ENCODE measurements around the gene GNB5. TPM values are rescaled to one million over a fixed set of nuclear protein-coding genes. Genes with fewer than 3 reads are reported as not detected.

The GNB5 gene
- total RNA-seq, 4 donors from 2014 or later = 12.2 to 24.0 (median 17.2) TPM

- TF ChIP-seq CTCF (IDR thresholded peaks at IDR 0.05; ENCODE audit: low read depth) = no peak
Observed at GRCh38 chr15:52155878-52156277, 35.3 kb downstream of the GNB5 start.

- TF ChIP-seq CTCF (IDR thresholded peaks at IDR 0.05; ENCODE audit: low read depth) = no peak
Observed at GRCh38 chr15:52154896-52155865, 36.0 kb downstream of the GNB5 start.

GRCh38 chr15:52153900-52154895 is 37.0 kb downstream of the GNB5 start:
- TF ChIP-seq CTCF (IDR thresholded peaks at IDR 0.05; ENCODE audit: low read depth) = no peak

GRCh38 chr15:52151353-52151752 is 39.8 kb downstream of the GNB5 start:
- TF ChIP-seq CTCF (IDR thresholded peaks at IDR 0.05; ENCODE audit: low read depth) = no peak

GRCh38 chr15:52150871-52151270 is 40.3 kb downstream of the GNB5 start:
- TF ChIP-seq CTCF (IDR thresholded peaks at IDR 0.05; ENCODE audit: low read depth) = no peak

GRCh38 chr15:52150043-52150825 is 41.0 kb downstream of the GNB5 start:
- no peak for TF ChIP-seq CTCF (IDR thresholded peaks at IDR 0.05; ENCODE audit: low read depth)

All from subcutaneous adipose tissue (tissue), 4 donors.